Activated CD8-positive, alpha-beta memory T cell treated with anti-CD3 and anti-CD28 coated beads, Interleukin-2, amount 50 U/mL, for 1 hour (primary cell): ENCODE results near the gene HDAC11.

Experiments
- DNase-seq: peaks from one replicate; pipeline ENCODE4 v3.0.0-alpha.2; 2020; ENCODE audit errors: extremely low read depth

The HDAC11 gene

GRCh38 chr3:13542142-13542541, 62.0 kb downstream of the HDAC11 start:
- no peak for DNase-seq

GRCh38 chr3:13543253-13543652, 63.1 kb downstream of the HDAC11 start:
- DNase-seq: no peak

GRCh38 chr3:13544293-13544831, 64.3 kb downstream of the HDAC11 start:
- peak; percentile 40 for DNase-seq

GRCh38 chr3:13544951-13545651, 65.0 kb downstream of the HDAC11 start:
- no peak for DNase-seq

- DNase-seq: no peak
Observed at GRCh38 chr3:13545952-13546454, 65.9 kb downstream of the HDAC11 start.

GRCh38 chr3:13546667-13547171, 66.6 kb downstream of the HDAC11 start:
- no peak for DNase-seq

- no peak for DNase-seq
Observed at GRCh38 chr3:13547591-13548371, 67.7 kb downstream of the HDAC11 start.

- DNase-seq: no peak
Observed at GRCh38 chr3:13548696-13549622, 68.9 kb downstream of the HDAC11 start, which contains the start of gene FBLN2. FBLN2 (plus strand) TSS chr3:13549125; CDS start chr3:13570356, 21,231 bp downstream.

- DNase-seq: no peak
Observed at GRCh38 chr3:13549623-13550422, 69.7 kb downstream of the HDAC11 start.

GRCh38 chr3:13550423-13550690, 70.3 kb downstream of the HDAC11 start:
- no peak for DNase-seq

GRCh38 chr3:13550791-13551360, 70.8 kb downstream of the HDAC11 start:
- DNase-seq: no peak

GRCh38 chr3:13552857-13553652, 72.9 kb downstream of the HDAC11 start:
- DNase-seq: no peak

- DNase-seq: no peak
Observed at GRCh38 chr3:13553686-13554085, 73.6 kb downstream of the HDAC11 start.

- DNase-seq: no peak
Observed at GRCh38 chr3:13555753-13556152, 75.6 kb downstream of the HDAC11 start.
